HG02571 (cell line): ENCODE data around the gene TICRR.
"Not testable (repeated sequence)": the region's sequence is repeated elsewhere in the genome, so short reads cannot be mapped to it uniquely, and the experiment has no call there.

Experiments
- ATAC-seq: cut with Tn5 transposase; IDR thresholded peaks from one replicate; pipeline ENCODE4 v1.9.1; 2021; ENCODE audit warnings: mild to moderate bottlenecking, moderate library complexity; ENCODE audit not compliant: unreplicated experiment

Gene TICRR

DNA sequence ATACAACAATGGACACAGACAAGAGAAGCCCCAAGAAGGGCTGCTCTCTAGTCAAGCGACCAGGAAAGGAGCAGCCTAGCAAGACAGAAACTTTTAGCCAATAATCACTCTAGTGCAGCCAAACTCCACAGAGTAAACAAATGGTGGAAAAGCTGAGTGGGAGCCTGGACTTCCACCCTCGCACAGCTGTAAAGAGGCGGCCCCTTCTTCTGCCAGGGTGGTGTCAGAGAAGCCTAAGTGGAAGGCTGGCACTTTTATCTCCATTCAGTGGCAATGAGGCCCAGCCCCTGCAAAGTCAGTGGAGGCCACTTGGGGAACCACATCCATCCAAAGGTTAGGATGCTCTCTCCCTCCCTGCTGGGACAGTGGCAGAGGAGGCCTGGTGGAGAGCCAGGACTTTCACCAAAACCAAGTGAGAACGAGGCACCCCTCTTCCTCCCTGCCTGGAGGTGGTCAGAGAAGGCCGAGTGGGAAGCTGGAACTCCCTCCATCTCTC, 15.5 kb upstream of the TICRR start:
- no peak for ATAC-seq

- no peak for ATAC-seq
Observed at GRCh38 chr15:89566181-89566580, 9.1 kb upstream of the TICRR start.

- ATAC-seq = no peak
Observed at GRCh38 chr15:89566621-89567294, 8.5 kb upstream of the TICRR start.

- ATAC-seq = no peak
Observed at GRCh38 chr15:89569090-89569745, 6.1 kb upstream of the TICRR start.

DNA sequence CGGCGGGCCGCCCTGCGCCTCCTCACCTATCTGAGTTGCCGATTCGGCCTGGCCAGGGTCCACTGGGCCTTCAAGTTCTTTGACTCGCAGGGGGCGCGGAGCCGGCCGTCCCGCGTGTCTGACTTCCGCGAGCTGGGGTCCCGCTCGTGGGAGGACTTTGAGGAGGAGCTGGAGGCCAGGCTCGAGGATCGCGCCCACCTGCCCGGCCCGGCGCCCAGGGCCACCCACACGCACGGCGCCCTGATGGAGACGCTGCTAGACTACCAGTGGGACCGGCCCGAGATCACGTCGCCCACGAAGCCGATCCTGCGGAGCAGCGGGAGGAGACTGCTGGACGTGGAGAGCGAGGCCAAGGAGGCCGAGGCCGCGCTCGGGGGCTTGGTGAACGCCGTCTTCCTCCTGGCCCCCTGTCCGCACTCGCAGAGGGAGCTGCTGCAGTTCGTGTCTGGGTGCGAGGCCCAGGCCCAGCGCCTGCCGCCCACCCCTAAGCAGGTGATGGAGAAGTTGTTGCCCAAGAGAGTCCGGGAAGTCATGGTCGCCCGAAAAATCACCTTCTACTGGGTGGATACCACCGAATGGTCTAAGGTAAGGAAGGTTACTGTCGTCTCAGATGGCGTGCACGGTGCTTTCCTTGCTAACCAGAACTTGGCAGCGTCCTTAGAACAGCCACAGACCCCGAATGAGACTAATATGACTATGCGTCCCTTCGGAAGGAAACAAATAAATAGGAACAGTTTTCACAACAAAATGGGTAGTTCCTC, 567 bp downstream of the TICRR start:
- ATAC-seq = peak; percentile 4

DNA sequence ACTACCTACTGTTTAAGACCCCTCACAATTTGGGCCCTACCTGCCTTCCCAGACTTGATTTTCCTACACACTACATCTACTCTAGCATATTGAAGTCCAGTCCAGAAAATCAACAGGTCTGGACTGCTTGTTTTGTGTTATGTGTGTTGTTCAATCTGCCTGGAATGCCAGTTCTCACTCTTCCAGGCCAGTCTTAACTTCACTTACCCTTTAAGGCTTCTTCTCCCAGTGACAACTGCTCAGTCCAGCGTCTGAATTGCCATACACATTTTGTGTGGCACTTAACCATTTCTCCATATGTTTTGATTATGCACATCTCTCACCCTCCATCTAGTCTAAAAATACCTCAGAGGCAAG, 1.1 kb downstream of the TICRR start:
- no peak for ATAC-seq

- no peak for ATAC-seq
Observed at GRCh38 chr15:89577776-89578115, 2.5 kb downstream of the TICRR start.

GRCh38 chr15:89578146-89578545, 2.9 kb downstream of the TICRR start:
- ATAC-seq = no peak

GRCh38 chr15:89580747-89581146, 5.5 kb downstream of the TICRR start:
- not testable (repeated sequence) for ATAC-seq

DNA sequence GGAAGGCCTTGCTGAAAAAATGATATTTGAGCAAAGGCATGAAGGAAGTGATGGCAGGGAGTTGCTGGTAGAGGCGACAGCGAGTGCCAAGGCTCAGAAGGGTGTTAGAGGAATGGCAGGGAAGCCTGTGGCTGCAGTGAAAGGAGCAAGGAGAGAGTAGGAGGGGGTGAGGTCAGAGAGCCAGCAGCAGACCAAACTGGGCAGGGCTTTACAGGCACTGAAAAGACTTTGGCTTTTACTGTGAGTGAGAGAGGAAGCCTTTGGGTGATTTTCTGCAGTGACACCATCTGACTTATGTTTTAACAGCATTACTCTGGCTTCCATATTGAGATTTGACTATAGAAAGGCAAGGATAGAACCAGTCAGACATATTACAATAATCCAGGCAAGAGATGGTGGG, 11.4 kb downstream of the TICRR start:
- ATAC-seq = no peak

DNA sequence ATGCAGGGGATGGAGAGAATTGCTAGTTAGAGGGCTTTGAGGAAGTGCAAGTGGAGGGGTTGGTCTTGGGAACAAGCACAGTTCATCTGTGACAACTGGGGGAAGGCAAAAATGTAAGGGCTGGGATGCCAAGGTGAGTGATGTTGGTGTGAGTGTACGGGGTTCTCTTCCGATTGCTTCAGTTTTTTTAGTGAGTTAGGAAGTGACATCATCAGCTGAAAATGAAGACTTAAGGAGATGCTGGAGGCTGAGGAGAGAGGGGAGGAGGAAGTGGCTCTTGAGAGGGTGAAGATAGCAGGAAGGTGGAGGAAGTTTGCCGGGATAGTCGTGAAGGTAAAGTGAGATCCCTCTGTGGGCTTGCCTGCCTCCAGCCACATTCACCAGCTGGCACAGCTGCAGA, 12.7 kb downstream of the TICRR start:
- no peak for ATAC-seq

DNA sequence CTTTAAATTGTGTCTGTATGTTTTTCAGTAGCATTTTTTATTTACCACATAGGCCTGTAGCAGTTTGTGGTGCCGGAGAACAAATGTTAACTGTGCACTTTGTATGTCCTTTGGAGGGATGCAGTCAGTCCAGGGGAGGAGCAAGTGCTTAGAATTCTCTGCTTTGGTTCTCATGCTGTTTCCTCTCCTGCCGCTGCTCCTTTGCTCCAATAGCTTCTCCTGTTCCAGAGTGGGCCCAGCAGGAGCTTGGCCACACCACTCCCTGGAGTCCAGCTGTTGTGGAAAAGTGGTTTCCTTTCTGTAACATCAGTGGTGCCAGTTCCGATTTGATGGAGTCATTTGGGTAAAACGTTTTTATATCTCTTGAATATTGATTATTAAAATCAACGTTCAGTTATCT, 16.6 kb downstream of the TICRR start:
- ATAC-seq = no peak

DNA sequence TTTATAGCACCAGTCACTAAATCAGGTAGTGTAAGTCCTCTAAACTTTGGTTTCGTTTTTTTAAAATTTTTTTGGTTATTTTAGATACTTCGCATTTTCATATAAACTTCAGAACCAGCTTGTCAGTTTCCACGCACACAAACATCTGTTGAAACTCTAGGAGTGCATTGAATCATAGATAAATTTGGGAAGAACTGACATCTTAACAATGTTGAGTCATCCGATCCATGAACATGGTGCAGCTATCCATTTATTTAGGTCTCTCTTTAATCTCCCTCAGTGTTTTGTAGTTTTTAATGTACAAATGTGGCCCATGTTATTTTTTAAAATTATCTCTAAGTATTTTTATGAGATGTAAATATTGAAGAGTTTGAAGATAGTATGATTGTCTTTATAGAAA, 17.7 kb downstream of the TICRR start:
- ATAC-seq = no peak

- no peak for ATAC-seq
Observed at GRCh38 chr15:89599021-89599420, 23.8 kb downstream of the TICRR start.

DNA sequence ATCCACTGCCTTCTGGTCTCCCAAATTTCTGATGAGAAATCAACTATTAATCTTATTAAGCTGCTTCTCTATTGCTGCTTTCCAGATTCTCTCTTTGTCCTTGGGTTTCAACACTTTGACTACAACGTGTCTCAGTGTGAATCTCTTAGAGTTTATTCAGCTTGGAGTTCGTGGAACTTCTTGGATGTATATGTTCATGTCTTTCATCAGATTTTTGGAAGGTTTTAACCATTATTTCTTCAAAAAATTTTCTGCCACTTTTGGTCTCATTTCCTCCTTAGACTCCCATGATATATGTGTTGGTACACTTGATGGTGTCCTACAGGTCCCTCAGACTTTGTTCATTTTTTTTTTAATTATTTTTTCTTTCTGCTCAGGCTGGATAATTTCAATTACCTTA, 36.0 kb downstream of the TICRR start:
- ATAC-seq = no peak

DNA sequence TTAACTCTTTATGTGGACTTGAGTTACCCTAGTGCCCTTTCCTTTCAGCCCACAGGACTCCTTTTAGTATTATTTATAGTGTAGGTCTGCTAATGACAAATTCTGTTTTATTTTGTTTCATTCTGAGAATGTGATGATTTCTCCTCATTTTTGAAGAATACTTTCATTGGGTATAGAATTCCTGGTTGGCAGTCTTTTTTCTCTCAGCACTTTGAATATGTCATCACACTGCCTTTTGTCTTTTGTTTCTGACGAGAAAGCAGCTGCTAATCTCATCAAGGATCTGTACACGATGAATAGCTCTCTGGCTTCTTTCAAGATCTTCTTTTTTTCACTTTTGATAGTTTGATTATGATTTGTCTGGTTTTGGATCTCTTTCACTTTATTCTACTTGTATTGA, 37.8 kb downstream of the TICRR start:
- ATAC-seq = no peak

DNA sequence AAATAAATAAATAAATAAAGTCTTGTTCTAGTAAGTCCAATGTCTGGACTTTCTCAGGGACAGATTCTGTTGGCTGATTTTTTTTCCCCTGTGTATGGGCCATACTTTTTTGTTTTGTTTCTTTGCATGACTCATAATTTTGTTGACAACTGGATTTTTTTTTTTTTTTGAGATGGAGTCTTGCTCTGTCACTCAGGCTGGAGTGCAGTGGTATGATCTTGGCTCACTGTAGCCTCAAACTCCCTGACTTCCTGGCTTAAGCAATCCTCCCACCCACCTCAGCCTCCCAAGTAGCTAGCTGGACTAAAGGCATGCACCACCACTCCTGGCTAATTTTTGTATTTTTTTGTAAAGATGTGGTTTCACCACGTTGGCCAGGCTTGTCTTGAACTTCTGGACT, 38.9 kb downstream of the TICRR start:
- ATAC-seq = no peak

GRCh38 chr15:89615135-89615534, 39.9 kb downstream of the TICRR start:
- ATAC-seq = no peak

- ATAC-seq = no peak
Observed at GRCh38 chr15:89616228-89616627, 41.0 kb downstream of the TICRR start.

DNA sequence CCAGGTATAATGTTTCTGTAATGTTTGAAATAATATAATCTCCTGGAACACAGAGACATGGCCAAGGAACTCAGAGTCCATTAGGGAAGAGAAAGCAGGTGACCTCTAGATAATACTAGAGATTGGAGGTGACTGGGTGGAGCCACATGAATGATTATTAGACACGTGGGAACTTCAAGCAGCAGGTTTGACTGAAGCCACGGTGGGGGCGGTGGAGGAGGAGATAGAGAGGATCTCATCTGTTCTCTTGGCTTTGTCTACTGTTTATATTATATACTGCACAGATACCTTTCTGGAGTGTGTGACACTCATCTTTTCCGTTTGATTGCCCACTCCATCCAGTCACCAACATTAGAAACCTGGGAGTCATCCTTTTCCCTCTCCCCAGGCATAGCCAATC, 46.3 kb downstream of the TICRR start:
- ATAC-seq = no peak

DNA sequence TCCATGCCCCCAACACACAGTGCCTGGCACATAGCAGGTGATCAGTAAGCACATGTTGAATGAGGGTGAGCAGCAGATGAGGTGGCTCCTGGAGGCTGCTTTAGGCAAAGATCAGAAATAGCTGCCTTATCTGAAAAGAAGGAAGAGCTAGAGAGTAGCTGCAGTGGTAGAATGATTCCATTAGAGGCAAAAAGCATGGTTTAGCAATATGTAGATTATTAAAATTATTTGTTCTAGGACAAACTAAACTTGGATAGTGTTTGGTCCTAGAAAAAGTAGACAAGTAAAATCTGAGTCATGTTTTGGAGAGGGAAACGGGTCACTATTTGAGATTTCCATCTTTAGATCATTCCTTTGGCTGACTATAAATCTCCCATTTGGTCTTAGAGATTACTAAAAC, 47.9 kb downstream of the TICRR start:
- no peak for ATAC-seq

GRCh38 chr15:89625716-89626115, 50.4 kb downstream of the TICRR start:
- no peak for ATAC-seq
